Keratinocyte (primary cell): ENCODE data around the gene ISM1. TPM values are rescaled to one million over a fixed set of nuclear protein-coding genes. Genes with fewer than 3 reads are reported as not detected.

Source experiments
- DNase-seq: peaks from one replicate; pipeline ENCODE4 v3.0.0-alpha.2; 2011; ENCODE audit warnings: low read depth, missing footprints, low spot score
- FAIRE-seq: peaks from 2 replicates; lab custom pipeline; 2011; peaks lifted over from hg19 to GRCh38; lab: Jason Lieb, UNC
- H2AFZ ChIP-seq: 2 replicates; pipeline ENCODE4 v1.6.0; 2012; ENCODE audit warnings: low read length, control low read depth, inconsistent platforms; ENCODE audit not compliant: control insufficient read depth
- H3K27ac ChIP-seq: 2 replicates; pipeline ENCODE4 v1.5.1; 2011; ENCODE audit warnings: low read length; ENCODE audit not compliant: control insufficient read depth, insufficient read depth
- H3K27me3 ChIP-seq: 3 replicates; pipeline ENCODE4 v1.6.0; 2011; ENCODE audit warnings: low read length; ENCODE audit not compliant: control insufficient read depth, insufficient read depth; ENCODE audit errors: extremely low read depth
- H3K36me3 ChIP-seq, 2 experiments: 2 replicates in 1 of 2; 3 replicates in 1 of 2; pipeline ENCODE4 v1.5.1; 2011; ENCODE audit warnings: low read length in 2 of 2, mild to moderate bottlenecking in 1 of 2; ENCODE audit not compliant: control insufficient read depth in 2 of 2, insufficient read depth in 2 of 2; ENCODE audit errors: extremely low read depth in 1 of 2
- H3K4me1 ChIP-seq: 3 replicates; pipeline ENCODE4 v1.5.1; 2011; ENCODE audit warnings: low read length; ENCODE audit not compliant: control insufficient read depth, insufficient read depth; ENCODE audit errors: extremely low read depth
- H3K4me2 ChIP-seq: 3 replicates; pipeline ENCODE4 v1.6.0; 2011; ENCODE audit warnings: low read depth, low read length; ENCODE audit not compliant: control insufficient read depth, insufficient read depth; ENCODE audit errors: extremely low read depth
- H3K4me3 ChIP-seq, 3 experiments: fragments of 200-600 bp in 1 of 3; sonication (generic) in 1 of 3; 2 replicates in 2 of 3; 3 replicates in 1 of 3; pipeline ENCODE4 v1.5.1; 2011 to 2016; ENCODE audit warnings: low read length in 3 of 3, mild to moderate bottlenecking in 3 of 3, control low read depth in 2 of 3, inconsistent platforms in 1 of 3, low read depth in 1 of 3, mixed read lengths in 1 of 3, mixed run types in 1 of 3, moderate library complexity in 1 of 3; ENCODE audit not compliant: control insufficient read depth in 2 of 3, insufficient read depth in 2 of 3; ENCODE audit errors: extremely low read depth in 1 of 3
- H3K79me2 ChIP-seq: 2 replicates; pipeline ENCODE4 v1.6.0; 2012; ENCODE audit warnings: low read length; ENCODE audit not compliant: control insufficient read depth, insufficient read depth
- H3K9ac ChIP-seq: 3 replicates; pipeline ENCODE4 v1.6.0; 2011; ENCODE audit warnings: low read length; ENCODE audit not compliant: control insufficient read depth, insufficient read depth; ENCODE audit errors: extremely low read depth
- H3K9me1 ChIP-seq: 3 replicates; pipeline ENCODE4 v1.6.0; 2011; ENCODE audit warnings: low read length; ENCODE audit not compliant: control insufficient read depth, insufficient read depth; ENCODE audit errors: extremely low read depth
- H3K9me3 ChIP-seq: 2 replicates; pipeline ENCODE4 v1.5.1; 2012; ENCODE audit warnings: low read depth, low read length; ENCODE audit not compliant: control insufficient read depth
- H4K20me1 ChIP-seq: 3 replicates; pipeline ENCODE4 v1.6.0; 2011; ENCODE audit warnings: low read length; ENCODE audit not compliant: control insufficient read depth, insufficient read depth; ENCODE audit errors: extremely low read depth
- CTCF ChIP-seq, 3 experiments: IDR thresholded peaks in 1 of 3; conservative IDR thresholded peaks in 1 of 3; optimal IDR thresholded peaks in 1 of 3; 2 replicates in 2 of 3; 3 replicates in 1 of 3; pipeline versions ENCODE3 to v1.5.1; 2011; ENCODE audit warnings: low read length in 3 of 3, mild to moderate bottlenecking in 3 of 3, moderate library complexity in 2 of 3, control low read depth in 1 of 3, inconsistent platforms in 1 of 3; ENCODE audit not compliant: insufficient read depth in 2 of 3; ENCODE audit errors: extremely low read depth in 1 of 3
- EZH2 ChIP-seq: IDR thresholded peaks from one replicate; pipeline ENCODE4 v1.6.1; 2012; ENCODE audit warnings: inconsistent platforms, mild to moderate bottlenecking, low read length, moderate library complexity
- dilution Hi-C: fragments of 300-500 bp; cut with MboI; formaldehyde crosslinking; loops from one replicate; pipeline ENCODE4 v1.7.0; 2020; ENCODE audit warnings: low sequenced_read_pairs; ENCODE audit not compliant: extremely low pct_ligation_motif_present
- polyA plus RNA-seq, 5 experiments: library from polyadenylated mRNA; depleted of rRNA in 3 of 5; stranded (reverse) in 3 of 5; stranded (forward) in 1 of 5; unstranded in 1 of 5; fragments of >200 nt; gene quantifications; 1 replicate in 1 of 5; 2 replicates in 3 of 5; 3 replicates in 1 of 5; pipeline versions ENCODE4 v1.2.1 to v1.2.3, GENCODE V29; 2011 to 2012; ENCODE audit warnings: missing spikeins in 2 of 5, low read depth in 1 of 5, low replicate concordance in 1 of 5

ISM1 gene
- polyA plus RNA-seq, 1 donor (not counting 4 experiments of a cell fraction or from before 2014, with no cell fraction given): 3.3 TPM

GRCh38 chr20:13271098-13271497 lies 50.0 kb downstream of the ISM1 start:
- H3K4me1 ChIP-seq: no peaks in the 10 kb centered on the region
- FAIRE-seq (no peak), DNase-seq (no peak)
- no peak overlapping the region for H2AFZ ChIP-seq
- TF ChIP-seq EZH2 (no peak), CTCF (optimal IDR thresholded peaks at IDR 0.05 in 1 of 3, IDR thresholded peaks at IDR 0.05 in 1 of 3, conservative IDR thresholded peaks at IDR 0.05 in 1 of 3; ENCODE audit: extremely low read depth in 1 of 3, insufficient read depth in 2 of 3, low read length in 3 of 3) (no peak)
- no peak overlapping the region for H3K9ac ChIP-seq
- no peaks in the 10 kb centered on the region for H3K36me3 ChIP-seq
- no peaks in the 10 kb centered on the region for H3K27me3 ChIP-seq
- no peaks in the 10 kb centered on the region for H3K79me2 ChIP-seq
- H3K4me2 ChIP-seq: no peak overlapping the region
- no peaks in the 10 kb centered on the region for H4K20me1 ChIP-seq
- no peak overlapping the region for H3K27ac ChIP-seq
- no peaks in the 10 kb centered on the region for H3K9me1 ChIP-seq
- no peaks in the 10 kb centered on the region for H3K9me3 ChIP-seq
- no peak overlapping the region for H3K4me3 ChIP-seq
- dilution Hi-C loops: no loop called here

- Histone ChIP-seq H3K4me1 (no peaks in the 10 kb centered on the region), H3K4me3 (no peak overlapping the region), H2AFZ (no peak overlapping the region), H4K20me1 (no peaks in the 10 kb centered on the region), H3K9me1 (no peaks in the 10 kb centered on the region), H3K9me3 (no peaks in the 10 kb centered on the region), H3K27ac (no peak overlapping the region), H3K27me3 (no peaks in the 10 kb centered on the region), H3K4me2 (no peak overlapping the region), H3K9ac (no peak overlapping the region), H3K79me2 (no peaks in the 10 kb centered on the region), H3K36me3 (no peaks in the 10 kb centered on the region)
- DNase-seq: no peak
- dilution Hi-C loops: no loop called here
- no peak for FAIRE-seq
- TF ChIP-seq EZH2 (no peak), CTCF (optimal IDR thresholded peaks at IDR 0.05 in 1 of 3, IDR thresholded peaks at IDR 0.05 in 1 of 3, conservative IDR thresholded peaks at IDR 0.05 in 1 of 3; ENCODE audit: extremely low read depth in 1 of 3, insufficient read depth in 2 of 3, low read length in 3 of 3) (no peak)
Observed at GRCh38 chr20:13271977-13272975, 51.2 kb downstream of the ISM1 start.
